Left ventricle myocardium inferior (tissue), 1 donor: Measurements from ENCODE around the gene SLC16A10. TPM values are rescaled to one million over a fixed set of nuclear protein-coding genes. Genes with fewer than 3 reads are reported as not detected.

Experiments
- DNase-seq: peaks from one replicate; pipeline ENCODE4 v3.0.0-alpha.2; 2020
- H3K27ac ChIP-seq: fragments of 200-600 bp; replicated peaks from 2 replicates; pipeline ENCODE4 v1.8.0; 2021
- H3K27me3 ChIP-seq: fragments of 200-600 bp; 2 replicates; pipeline ENCODE4 v1.8.0; 2021; ENCODE audit warnings: low read depth
- H3K36me3 ChIP-seq: fragments of 200-600 bp; 2 replicates; pipeline ENCODE4 v1.8.0; 2021
- H3K4me1 ChIP-seq: fragments of 200-600 bp; 2 replicates; pipeline ENCODE4 v1.8.0; 2021
- H3K4me3 ChIP-seq: fragments of 200-600 bp; 2 replicates; pipeline ENCODE4 v1.8.0; 2021; ENCODE audit warnings: mild to moderate bottlenecking, moderate library complexity
- H3K9me3 ChIP-seq: fragments of 200-600 bp; replicated peaks from 2 replicates; pipeline ENCODE4 v1.8.0; 2021
- intact Hi-C: fragments of 100-400 bp; cut with micrococcal nuclease; formaldehyde crosslinking; loops from one replicate; pipeline ENCODE4 v1.11.0; 2022
- total RNA-seq: library from RNA; stranded (reverse); fragmentation: NEBNext Ultra II Directional; extraction: Animal tissue kit (Norgen Biotek cat#: 25700); gene quantifications from one replicate; pipeline ENCODE4 v1.2.1, GENCODE V29; 2021
- TF ChIP-seq, protein P1 (sequence below): fragments of 200-600 bp; IDR thresholded peaks from 2 replicates; pipeline ENCODE4 v1.8.0; 2021; ENCODE audit warnings: antibody characterized with exemption, mild to moderate bottlenecking, borderline replicate concordance
- donor health status: DM: no; HTN: yes; CAD: no; lungs with severe emphysema.

The SLC16A10 gene
- total RNA-seq, 1 donor from 2014 or later, result 4.5 TPM

DNA sequence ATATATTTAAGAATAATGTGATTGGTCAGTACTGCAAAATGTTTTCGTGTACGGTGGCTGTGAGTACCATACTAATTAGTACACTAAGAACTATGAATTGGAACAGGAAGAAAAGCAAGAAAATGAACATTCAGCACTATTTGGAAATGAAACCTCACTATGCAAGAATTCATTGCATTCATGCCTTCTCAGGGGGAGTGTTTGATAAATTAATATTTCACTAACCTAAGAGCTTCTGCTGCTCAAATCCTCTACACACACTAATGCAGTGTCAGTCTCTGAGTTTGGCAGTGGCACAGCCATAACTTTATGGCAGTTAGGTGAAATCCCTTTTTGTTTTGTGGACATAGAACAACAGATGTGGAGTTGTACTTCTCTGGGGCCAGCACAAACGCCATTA lies 60.1 kb downstream of the SLC16A10 start:
- Histone ChIP-seq H3K27me3 (no peaks in the 10 kb centered on the region), H3K4me1 (no peaks in the 10 kb centered on the region), H3K4me3 (no peak overlapping the region), H3K36me3 (no peaks in the 10 kb centered on the region), H3K27ac (no peak overlapping the region), H3K9me3 (peaks cover 7% of the 10 kb centered on the region)
- no peak for DNase-seq
- TF ChIP-seq, protein P1, sequence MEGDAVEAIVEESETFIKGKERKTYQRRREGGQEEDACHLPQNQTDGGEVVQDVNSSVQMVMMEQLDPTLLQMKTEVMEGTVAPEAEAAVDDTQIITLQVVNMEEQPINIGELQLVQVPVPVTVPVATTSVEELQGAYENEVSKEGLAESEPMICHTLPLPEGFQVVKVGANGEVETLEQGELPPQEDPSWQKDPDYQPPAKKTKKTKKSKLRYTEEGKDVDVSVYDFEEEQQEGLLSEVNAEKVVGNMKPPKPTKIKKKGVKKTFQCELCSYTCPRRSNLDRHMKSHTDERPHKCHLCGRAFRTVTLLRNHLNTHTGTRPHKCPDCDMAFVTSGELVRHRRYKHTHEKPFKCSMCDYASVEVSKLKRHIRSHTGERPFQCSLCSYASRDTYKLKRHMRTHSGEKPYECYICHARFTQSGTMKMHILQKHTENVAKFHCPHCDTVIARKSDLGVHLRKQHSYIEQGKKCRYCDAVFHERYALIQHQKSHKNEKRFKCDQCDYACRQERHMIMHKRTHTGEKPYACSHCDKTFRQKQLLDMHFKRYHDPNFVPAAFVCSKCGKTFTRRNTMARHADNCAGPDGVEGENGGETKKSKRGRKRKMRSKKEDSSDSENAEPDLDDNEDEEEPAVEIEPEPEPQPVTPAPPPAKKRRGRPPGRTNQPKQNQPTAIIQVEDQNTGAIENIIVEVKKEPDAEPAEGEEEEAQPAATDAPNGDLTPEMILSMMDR, result no peak
- intact Hi-C loops, result no loop called here

DNA sequence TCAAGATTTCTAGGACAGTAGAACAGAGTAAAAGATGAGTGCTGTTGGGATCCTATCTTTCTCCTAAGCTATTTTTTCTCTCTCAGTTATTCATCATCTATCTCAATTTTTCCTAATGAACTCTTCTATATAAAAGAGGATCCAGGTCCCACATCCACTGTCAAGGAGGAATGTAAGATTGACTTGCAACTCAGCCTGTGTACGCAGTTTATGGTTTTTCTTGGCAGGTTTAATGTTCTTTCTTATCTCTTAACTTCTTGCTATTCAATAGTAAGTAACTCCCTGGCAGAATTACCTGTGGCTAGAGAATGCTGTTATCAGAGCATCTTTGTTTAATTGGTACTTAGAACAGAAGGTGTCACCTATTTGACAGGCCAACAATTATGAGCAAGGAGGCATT lies 60.8 kb downstream of the SLC16A10 start:
- intact Hi-C loops, result no loop called here
- no peak overlapping the region for H3K27ac ChIP-seq

DNA sequence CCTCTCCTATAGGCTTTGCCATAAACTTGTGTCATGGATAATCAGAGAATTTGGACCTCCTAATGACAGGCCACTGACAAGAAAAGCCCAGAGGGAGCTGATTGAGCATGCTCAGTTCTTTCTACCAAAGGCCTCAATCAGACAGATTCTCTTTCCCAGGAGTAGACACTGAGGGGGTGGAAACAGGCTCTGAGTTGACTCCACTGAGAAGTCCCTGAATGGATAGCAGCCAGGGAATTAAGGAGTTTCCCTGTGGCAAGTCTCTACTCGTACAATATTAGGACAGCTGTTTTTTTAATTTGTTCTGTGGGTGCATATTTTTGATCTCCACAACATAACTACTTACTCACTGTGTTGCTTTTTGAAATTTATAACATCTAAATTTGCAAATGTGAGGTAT lies 63.3 kb downstream of the SLC16A10 start:
- Histone ChIP-seq H3K27ac (no peak overlapping the region), H3K9me3 (no peaks in the 10 kb centered on the region), H3K4me3 (no peak overlapping the region), H3K27me3 (no peaks in the 10 kb centered on the region), H3K36me3 (no peaks in the 10 kb centered on the region), H3K4me1 (no peaks in the 10 kb centered on the region)
- intact Hi-C loops, result no loop called here
- DNase-seq, result no peak
- TF ChIP-seq, protein P1, result no peak

More for the DNA sequence above, 60.8 kb downstream of the SLC16A10 start:
- H3K27me3 ChIP-seq, result no peaks in the 10 kb centered on the region
- no peaks in the 10 kb centered on the region for H3K4me1 ChIP-seq
- TF ChIP-seq, protein P1, result no peak
- no peaks in the 10 kb centered on the region for H3K36me3 ChIP-seq
- no peak for DNase-seq
- no peak overlapping the region for H3K4me3 ChIP-seq
- peaks cover 3% of the 10 kb centered on the region for H3K9me3 ChIP-seq

GRCh38 chr6:111154981-111155380 lies 67.7 kb downstream of the SLC16A10 start:
- peaks cover 4% of the 10 kb centered on the region for H3K4me1 ChIP-seq
- TF ChIP-seq, protein P1, result no peak
- no peaks in the 10 kb centered on the region for H3K36me3 ChIP-seq
- no peak overlapping the region for H3K4me3 ChIP-seq
- no peaks in the 10 kb centered on the region for H3K27me3 ChIP-seq
- peaks cover 3% of the 10 kb centered on the region for H3K9me3 ChIP-seq
- intact Hi-C loops, result no loop called here
- no peak overlapping the region for H3K27ac ChIP-seq
- no peak for DNase-seq

- no peak for DNase-seq
- no peak overlapping the region for H3K4me3 ChIP-seq
- H3K27me3 ChIP-seq, result no peaks in the 10 kb centered on the region
- intact Hi-C loops, result no loop called here
- H3K36me3 ChIP-seq, result no peaks in the 10 kb centered on the region
- peaks cover 4% of the 10 kb centered on the region for H3K4me1 ChIP-seq
- TF ChIP-seq, protein P1, result no peak
- H3K27ac ChIP-seq, result no peak overlapping the region
- H3K9me3 ChIP-seq, result peaks cover 10% of the 10 kb centered on the region
Measured at GRCh38 chr6:111157412-111157811, 70.1 kb downstream of the SLC16A10 start.

- Histone ChIP-seq H3K4me1 (peaks cover 4% of the 10 kb centered on the region), H3K27ac (no peak overlapping the region), H3K9me3 (peaks cover 22% of the 10 kb centered on the region), H3K27me3 (no peaks in the 10 kb centered on the region), H3K36me3 (no peaks in the 10 kb centered on the region), H3K4me3 (no peak overlapping the region)
- intact Hi-C loops, result no loop called here
- TF ChIP-seq, protein P1, result no peak
- DNase-seq, result no peak
Measured at GRCh38 chr6:111159633-111160032, 72.3 kb downstream of the SLC16A10 start.
